Liver (tissue), 9 donors: ENCODE data around the gene PLA2G4F. TPM values are rescaled to one million over a fixed set of nuclear protein-coding genes. Genes with fewer than 3 reads are reported as not detected.

Experiments used
- DNase-seq: peaks from one replicate; pipeline ENCODE4 v3.0.0-alpha.2; 2017; ENCODE audit warnings: low spot score
- H3K27ac ChIP-seq, 2 donors: one replicate each; pipeline ENCODE4 v1.7.0; 2013; ENCODE audit warnings: inconsistent platforms in 2 of 2, low read length in 2 of 2, control low read depth in 1 of 2, low read depth in 1 of 2, mild to moderate bottlenecking in 1 of 2
- H3K27me3 ChIP-seq, 4 donors: one replicate each; pipeline versions ENCODE4 v1.6.1 to v1.7.0; 2013; ENCODE audit warnings: low read length in 3 of 4, inconsistent platforms in 1 of 4, mild to moderate bottlenecking in 1 of 4, moderate library complexity in 1 of 4; ENCODE audit not compliant: control insufficient read depth in 4 of 4, insufficient read depth in 4 of 4
- H3K36me3 ChIP-seq, 4 donors: one replicate each; pipeline versions ENCODE4 v1.6.1 to v1.7.0; 2013; ENCODE audit warnings: low read length in 3 of 4, mild to moderate bottlenecking in 3 of 4, low read depth in 1 of 4, moderate library complexity in 1 of 4; ENCODE audit not compliant: control insufficient read depth in 4 of 4, insufficient read depth in 3 of 4
- H3K4me1 ChIP-seq, 4 donors: one replicate each; pipeline versions ENCODE4 v1.6.1 to v1.7.0; 2013; ENCODE audit warnings: low read length in 3 of 4, mild to moderate bottlenecking in 3 of 4, moderate library complexity in 1 of 4; ENCODE audit not compliant: control insufficient read depth in 4 of 4, insufficient read depth in 4 of 4
- H3K4me3 ChIP-seq, 3 donors: one replicate each; pipeline versions ENCODE4 v1.6.1 to v1.7.0; 2013; ENCODE audit warnings: low read length in 3 of 3, control low read depth in 1 of 3, low read depth in 1 of 3, mild to moderate bottlenecking in 1 of 3
- H3K9ac ChIP-seq, 2 donors: one replicate each; pipeline ENCODE4 v1.7.0; 2013; ENCODE audit warnings: low read length in 2 of 2, mild to moderate bottlenecking in 2 of 2, moderate library complexity in 2 of 2, control low read depth in 1 of 2, low read depth in 1 of 2
- H3K9me3 ChIP-seq, 4 donors: one replicate each; pipeline versions ENCODE4 v1.6.1 to v1.7.0; 2013; ENCODE audit warnings: low read length in 3 of 4; ENCODE audit not compliant: control insufficient read depth in 4 of 4
- EGR1 ChIP-seq, 2 donors: IDR thresholded peaks; 2 replicates each; pipeline ENCODE4 v1.6.1; 2016 to 2018; ENCODE audit warnings: antibody characterized with exemption in 2 of 2, low read depth in 2 of 2
- FOXA1 ChIP-seq: IDR thresholded peaks from 2 replicates; pipeline ENCODE4 v1.6.1; 2016; ENCODE audit warnings: antibody characterized with exemption
- GABPA ChIP-seq, 2 donors: IDR thresholded peaks in 1 of 2; conservative IDR thresholded peaks in 1 of 2; 2 replicates each; pipeline ENCODE4 v1.6.1; 2016; ENCODE audit warnings: antibody characterized with exemption in 2 of 2, mild to moderate bottlenecking in 1 of 2, moderate library complexity in 1 of 2
- HNF4A ChIP-seq, 2 donors: conservative IDR thresholded peaks; 2 replicates each; pipeline ENCODE4 v1.6.1; 2016; ENCODE audit warnings: antibody characterized with exemption in 2 of 2, mild to moderate bottlenecking in 2 of 2
- HNF4G ChIP-seq: IDR thresholded peaks from 2 replicates; pipeline ENCODE4 v1.6.1; 2016; ENCODE audit warnings: antibody characterized with exemption
- JUND ChIP-seq, 2 donors: IDR thresholded peaks; 2 replicates each; pipeline ENCODE4 v1.6.1; 2016; ENCODE audit warnings: antibody characterized with exemption in 2 of 2
- NR2F2 ChIP-seq: IDR thresholded peaks from 2 replicates; pipeline ENCODE4 v1.6.1; 2016; ENCODE audit warnings: antibody characterized with exemption
- RAD21 ChIP-seq, 2 donors: IDR thresholded peaks; 2 replicates each; pipeline ENCODE4 v1.6.1; 2016; ENCODE audit warnings: antibody characterized with exemption in 2 of 2, mild to moderate bottlenecking in 2 of 2
- RXRA ChIP-seq, 2 donors: IDR thresholded peaks; 2 replicates each; pipeline ENCODE4 v1.6.1; 2017 to 2018; ENCODE audit warnings: antibody characterized with exemption in 2 of 2, mild to moderate bottlenecking in 1 of 2
- SP1 ChIP-seq: IDR thresholded peaks from 2 replicates; pipeline ENCODE4 v1.6.1; 2018; ENCODE audit warnings: antibody characterized with exemption, mild to moderate bottlenecking
- TAF1 ChIP-seq: conservative IDR thresholded peaks from 2 replicates; pipeline ENCODE4 v1.6.1; 2016; ENCODE audit warnings: antibody characterized with exemption, mild to moderate bottlenecking
- YY1 ChIP-seq: IDR thresholded peaks from 2 replicates; pipeline ENCODE4 v1.6.1; 2016; ENCODE audit warnings: antibody characterized with exemption, mild to moderate bottlenecking
- WGBS: extraction: QIAGEN DNeasy Blood & Tissue Kit; methylation state at CpG from one replicate; pipeline ENCODE4 v1.1.7; 2013; 5-methylcytosine and 5-hydroxymethylcytosine counted together
- polyA plus RNA-seq, 2 donors: library from polyadenylated mRNA; stranded (reverse) in 1 of 2; unstranded in 1 of 2; fragments of 200-250 nt in 1 of 2; fragments of >200 nt in 1 of 2; fragmentation: Nextera tagmentation in 1 of 2; extraction: Ambion mirVana in 1 of 2; gene quantifications; one replicate each; pipeline versions ENCODE4 v1.2.1 to v1.2.3, GENCODE V29; 2013 to 2015
- total RNA-seq, 2 donors: library from RNA; depleted of rRNA; stranded (reverse); fragments of >200 nt; gene quantifications; one replicate each; pipeline ENCODE4 v1.2.3, GENCODE V29; 2014
- TF ChIP-seq, protein P1 (sequence below): IDR thresholded peaks from 2 replicates; pipeline ENCODE4 v1.6.1; 2016; ENCODE audit warnings: antibody characterized with exemption, mild to moderate bottlenecking
- TF ChIP-seq, protein P2 (sequence below): IDR thresholded peaks from 2 replicates; pipeline ENCODE4 v1.6.1; 2016; ENCODE audit warnings: antibody characterized with exemption
- TF ChIP-seq, protein P3 (sequence below): IDR thresholded peaks from 2 replicates; pipeline ENCODE4 v1.6.1; 2016; ENCODE audit warnings: antibody characterized with exemption
- donor health status: healthy.
- donor health status: healthy.
- donor health status: healthy.
- donor health status: healthy.
- donor health status: healthy.

PLA2G4F gene
- total and polyA plus RNA-seq, 4 donors = not detected

DNA sequence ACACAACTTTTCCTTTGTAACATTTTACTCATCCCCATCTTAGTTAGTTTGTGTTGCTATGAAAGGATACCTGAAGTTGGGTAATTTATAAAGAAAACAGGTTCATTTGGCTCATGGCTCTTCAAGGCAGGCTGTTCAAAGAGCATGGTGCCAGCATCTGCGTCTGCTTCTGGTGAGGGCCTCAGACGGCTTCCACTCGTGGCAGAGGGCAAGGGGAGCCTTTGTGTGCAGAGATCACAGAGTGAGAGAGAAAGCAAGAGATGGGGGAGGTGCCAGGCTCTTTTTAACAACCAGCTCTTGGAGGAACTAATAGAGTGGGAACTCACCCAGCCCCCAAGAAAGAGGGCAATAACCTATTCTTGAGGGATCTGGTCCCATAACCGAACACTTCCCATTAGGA, 23.1 kb downstream of the PLA2G4F start:
- TF ChIP-seq, protein P1, sequence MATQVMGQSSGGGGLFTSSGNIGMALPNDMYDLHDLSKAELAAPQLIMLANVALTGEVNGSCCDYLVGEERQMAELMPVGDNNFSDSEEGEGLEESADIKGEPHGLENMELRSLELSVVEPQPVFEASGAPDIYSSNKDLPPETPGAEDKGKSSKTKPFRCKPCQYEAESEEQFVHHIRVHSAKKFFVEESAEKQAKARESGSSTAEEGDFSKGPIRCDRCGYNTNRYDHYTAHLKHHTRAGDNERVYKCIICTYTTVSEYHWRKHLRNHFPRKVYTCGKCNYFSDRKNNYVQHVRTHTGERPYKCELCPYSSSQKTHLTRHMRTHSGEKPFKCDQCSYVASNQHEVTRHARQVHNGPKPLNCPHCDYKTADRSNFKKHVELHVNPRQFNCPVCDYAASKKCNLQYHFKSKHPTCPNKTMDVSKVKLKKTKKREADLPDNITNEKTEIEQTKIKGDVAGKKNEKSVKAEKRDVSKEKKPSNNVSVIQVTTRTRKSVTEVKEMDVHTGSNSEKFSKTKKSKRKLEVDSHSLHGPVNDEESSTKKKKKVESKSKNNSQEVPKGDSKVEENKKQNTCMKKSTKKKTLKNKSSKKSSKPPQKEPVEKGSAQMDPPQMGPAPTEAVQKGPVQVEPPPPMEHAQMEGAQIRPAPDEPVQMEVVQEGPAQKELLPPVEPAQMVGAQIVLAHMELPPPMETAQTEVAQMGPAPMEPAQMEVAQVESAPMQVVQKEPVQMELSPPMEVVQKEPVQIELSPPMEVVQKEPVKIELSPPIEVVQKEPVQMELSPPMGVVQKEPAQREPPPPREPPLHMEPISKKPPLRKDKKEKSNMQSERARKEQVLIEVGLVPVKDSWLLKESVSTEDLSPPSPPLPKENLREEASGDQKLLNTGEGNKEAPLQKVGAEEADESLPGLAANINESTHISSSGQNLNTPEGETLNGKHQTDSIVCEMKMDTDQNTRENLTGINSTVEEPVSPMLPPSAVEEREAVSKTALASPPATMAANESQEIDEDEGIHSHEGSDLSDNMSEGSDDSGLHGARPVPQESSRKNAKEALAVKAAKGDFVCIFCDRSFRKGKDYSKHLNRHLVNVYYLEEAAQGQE = no peak
- TF ChIP-seq HNF4A (conservative IDR thresholded peaks at IDR 0.05) (no peak), TAF1 (no peak), EGR1 (IDR thresholded peaks at IDR 0.05; ENCODE audit: low read depth in 2 of 2) (no peak), GABPA (IDR thresholded peaks at IDR 0.05 in 1 of 2, conservative IDR thresholded peaks at IDR 0.05 in 1 of 2) (no peak), JUND (IDR thresholded peaks at IDR 0.05) (no peak), NR2F2 (no peak), FOXA1 (no peak), RXRA (IDR thresholded peaks at IDR 0.05) (no peak)
- TF ChIP-seq, protein P2, sequence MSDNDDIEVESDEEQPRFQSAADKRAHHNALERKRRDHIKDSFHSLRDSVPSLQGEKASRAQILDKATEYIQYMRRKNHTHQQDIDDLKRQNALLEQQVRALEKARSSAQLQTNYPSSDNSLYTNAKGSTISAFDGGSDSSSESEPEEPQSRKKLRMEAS = no peak
- no peak for DNase-seq
- no peaks in the 10 kb centered on the region for H3K36me3 ChIP-seq
- H3K4me1 ChIP-seq = no peaks in the 10 kb centered on the region
- no peaks in the 10 kb centered on the region for H3K9me3 ChIP-seq
- H3K4me3 ChIP-seq = no peak overlapping the region
- no peaks in the 10 kb centered on the region for H3K27me3 ChIP-seq
- no peak overlapping the region for H3K27ac ChIP-seq
- H3K9ac ChIP-seq = no peak overlapping the region
- WGBS = 93% methylated on average over 4 of the region's 4 CpGs

DNA sequence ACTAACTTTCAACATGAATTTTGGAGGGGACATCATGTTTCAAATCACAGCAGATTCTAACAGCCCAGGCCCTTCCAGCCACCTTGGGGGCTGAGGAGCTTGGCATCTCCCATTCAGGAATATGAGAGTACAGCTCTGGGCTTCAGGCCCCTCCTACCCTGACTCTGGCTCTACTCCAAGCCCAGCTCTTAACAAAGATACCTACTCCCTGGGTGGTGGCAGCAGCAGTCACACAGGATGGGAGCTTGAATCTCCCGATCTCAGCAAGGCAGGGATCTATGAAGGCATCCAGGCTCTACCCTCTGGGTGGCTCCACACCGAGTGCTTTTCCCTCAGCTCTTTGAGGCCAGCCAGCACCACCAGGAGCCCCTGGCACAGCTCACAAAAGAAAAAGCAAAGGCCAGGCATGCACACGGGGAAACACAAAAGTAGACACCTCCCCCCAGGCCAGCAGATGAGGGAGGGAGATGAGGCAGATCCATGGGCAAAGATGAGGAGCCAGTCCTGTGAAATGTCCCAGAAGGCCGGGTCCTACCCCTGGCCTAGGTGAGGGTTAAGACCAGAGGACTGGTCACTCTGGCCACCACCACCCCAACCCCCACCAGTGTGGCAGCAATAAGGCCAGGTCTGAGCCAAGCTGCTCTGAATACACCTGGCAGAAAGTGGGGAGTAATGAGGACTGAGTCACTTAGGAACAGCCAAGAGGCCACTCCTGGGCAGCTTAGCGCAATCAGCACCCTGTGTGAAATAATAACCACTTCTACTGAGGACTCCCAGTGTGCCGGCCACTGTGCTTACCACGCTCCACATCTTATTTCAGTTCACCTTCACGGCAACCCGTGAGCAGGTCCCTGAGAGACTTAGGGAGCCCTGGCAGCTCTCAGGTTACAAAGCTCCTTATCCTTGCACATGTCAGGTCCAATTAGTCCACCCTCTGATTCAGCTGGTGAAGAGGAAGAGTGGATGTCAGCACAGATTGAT, 24.3 kb downstream of the PLA2G4F start:
- no peak overlapping the region for H3K4me3 ChIP-seq
- H3K36me3 ChIP-seq = no peaks in the 10 kb centered on the region
- no peaks in the 10 kb centered on the region for H3K4me1 ChIP-seq
- TF ChIP-seq, protein P3, sequence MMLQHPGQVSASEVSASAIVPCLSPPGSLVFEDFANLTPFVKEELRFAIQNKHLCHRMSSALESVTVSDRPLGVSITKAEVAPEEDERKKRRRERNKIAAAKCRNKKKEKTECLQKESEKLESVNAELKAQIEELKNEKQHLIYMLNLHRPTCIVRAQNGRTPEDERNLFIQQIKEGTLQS = no peak
- TF ChIP-seq RAD21 (IDR thresholded peaks at IDR 0.05) = no peak
- TF ChIP-seq SP1 = no peak
- TF ChIP-seq RXRA (IDR thresholded peaks at IDR 0.05) = no peak
- no peak for TF ChIP-seq FOXA1
- no peak for TF ChIP-seq HNF4G
- TF ChIP-seq YY1 = no peak
- WGBS = 78% methylated on average over 9 of the region's 9 CpGs
- H3K27ac ChIP-seq = no peak overlapping the region
- H3K27me3 ChIP-seq = no peaks in the 10 kb centered on the region
- H3K9ac ChIP-seq = no peak overlapping the region
- no peaks in the 10 kb centered on the region for H3K9me3 ChIP-seq
- no peak for DNase-seq
